GM21423 (cell line): Measurements from ENCODE around the gene RAD51B.

Experiments used
- ATAC-seq: cut with Tn5 transposase; IDR thresholded peaks from one replicate; pipeline ENCODE4 v1.9.1; 2021; ENCODE audit warnings: mild to moderate bottlenecking, moderate library complexity; ENCODE audit not compliant: unreplicated experiment

Gene RAD51B

GRCh38 chr14:68312884-68313610, 493.5 kb downstream of the RAD51B start:
- peak; percentile 86 for ATAC-seq

- ATAC-seq = no peak
These were observed 495.1 kb downstream of the RAD51B start for GRCh38 chr14:68314642-68315041.

- ATAC-seq = no peak
These were observed 495.5 kb downstream of the RAD51B start for GRCh38 chr14:68315081-68315480.

- no peak for ATAC-seq
These were observed 496.7 kb downstream of the RAD51B start for GRCh38 chr14:68316078-68316868.

GRCh38 chr14:68317239-68317638, 497.7 kb downstream of the RAD51B start:
- ATAC-seq = no peak

GRCh38 chr14:68318828-68319227, 499.2 kb downstream of the RAD51B start:
- no peak for ATAC-seq

GRCh38 chr14:68320495-68320894, 500.9 kb downstream of the RAD51B start:
- no peak for ATAC-seq

- ATAC-seq = no peak
These were observed 503.5 kb downstream of the RAD51B start for GRCh38 chr14:68322940-68323620.

GRCh38 chr14:68325267-68325807, 505.8 kb downstream of the RAD51B start:
- no peak for ATAC-seq

GRCh38 chr14:68327231-68327630, 507.7 kb downstream of the RAD51B start:
- ATAC-seq = no peak

GRCh38 chr14:68328509-68328908, 508.9 kb downstream of the RAD51B start:
- ATAC-seq = no peak

- no peak for ATAC-seq
These were observed 511.8 kb downstream of the RAD51B start for GRCh38 chr14:68331426-68331825.

- no peak for ATAC-seq
These were observed 512.4 kb downstream of the RAD51B start for GRCh38 chr14:68331991-68332390.

GRCh38 chr14:68333262-68333661, 513.7 kb downstream of the RAD51B start:
- ATAC-seq = no peak

GRCh38 chr14:68335312-68335711, 515.7 kb downstream of the RAD51B start:
- no peak for ATAC-seq

GRCh38 chr14:68336165-68336564, 516.6 kb downstream of the RAD51B start:
- ATAC-seq = no peak

GRCh38 chr14:68337279-68337678, 517.7 kb downstream of the RAD51B start:
- no peak for ATAC-seq

- ATAC-seq = no peak
These were observed 520.7 kb downstream of the RAD51B start for GRCh38 chr14:68340262-68340661.

GRCh38 chr14:68341411-68342212, 522.0 kb downstream of the RAD51B start:
- peak; percentile 60 for ATAC-seq

GRCh38 chr14:68342216-68342763, 522.7 kb downstream of the RAD51B start:
- no peak for ATAC-seq
